Panc1 (cell line): Measurements from ENCODE around the gene GRIN3B. TPM values are rescaled to one million over a fixed set of nuclear protein-coding genes. Genes with fewer than 3 reads are reported as not detected.

Experiments
- ATAC-seq: fragments of 200-7000 bp; cut with Tn5 transposase; 2 replicates; pipeline ENCODE4 v1.9.1; 2020; ENCODE audit warnings: mild to moderate bottlenecking, moderate library complexity
- BruUV-seq: library from RNA; stranded (reverse); fragments of 400-500 nt; replicated peaks from 2 replicates; lab custom pipeline; 2021; lab: Mats Ljungman, UMichigan
- CTCF ChIA-PET: fragments of 300-600 bp; sonication (Branson Sonifier 250); formaldehyde crosslinking; loops from one replicate; lab custom pipeline; 2022; ENCODE audit warnings: antibody characterized with exemption; lab: Charles Lee
- POLR2A ChIA-PET: fragments of 300-600 bp; sonication (Branson Sonifier 250); formaldehyde crosslinking; loops from one replicate; lab custom pipeline; 2022; ENCODE audit warnings: antibody characterized with exemption; lab: Charles Lee
- DNase-seq: peaks from one replicate; pipeline ENCODE4 v3.0.0-alpha.2; 2010; ENCODE audit warnings: low read depth, low spot score
- H3K27ac ChIP-seq: 2 replicates; pipeline ENCODE4 v1.5.1; 2011; ENCODE audit warnings: mild to moderate bottlenecking, low read length, inconsistent platforms
- H3K27me3 ChIP-seq: fragments of 200-500 bp; sonication (Bioruptor generic); 2 replicates; pipeline ENCODE4 v1.6.0; 2014; ENCODE audit warnings: low read length, inconsistent platforms; ENCODE audit not compliant: control insufficient read depth, insufficient read depth
- H3K36me3 ChIP-seq: fragments of 200-500 bp; sonication (Bioruptor generic); 2 replicates; pipeline ENCODE4 v1.5.1; 2014; ENCODE audit warnings: inconsistent platforms, mild to moderate bottlenecking, low read length, moderate library complexity; ENCODE audit not compliant: control insufficient read depth, insufficient read depth
- H3K4me1 ChIP-seq: 2 replicates; pipeline ENCODE4 v1.5.1; 2011; ENCODE audit warnings: inconsistent platforms, mild to moderate bottlenecking, low read length, moderate library complexity; ENCODE audit not compliant: control insufficient read depth, insufficient read depth
- H3K4me3 ChIP-seq, 2 experiments: 2 replicates each; pipeline ENCODE4 v1.5.1; 2011 to 2012; ENCODE audit warnings: low read depth in 2 of 2, low read length in 2 of 2, mild to moderate bottlenecking in 2 of 2, inconsistent platforms in 1 of 2, moderate library complexity in 1 of 2
- H3K9me3 ChIP-seq: fragments of 200-500 bp; sonication (Bioruptor generic); 2 replicates; pipeline ENCODE4 v1.5.1; 2014; ENCODE audit warnings: low read depth, mild to moderate bottlenecking, inconsistent platforms, low read length, moderate library complexity; ENCODE audit not compliant: control insufficient read depth, insufficient read depth
- POLR2AphosphoS5 ChIP-seq: IDR thresholded peaks from 2 replicates; pipeline ENCODE4 v1.6.1; 2012; ENCODE audit warnings: mild to moderate bottlenecking, low read depth, low read length, moderate library complexity
- SIN3A ChIP-seq: IDR thresholded peaks from 2 replicates; pipeline ENCODE4 v1.6.1; 2012; ENCODE audit warnings: low read depth, mild to moderate bottlenecking, low read length, moderate library complexity, borderline replicate concordance; ENCODE audit not compliant: insufficient read depth
- TCF7L2 ChIP-seq: IDR thresholded peaks from 2 replicates; pipeline ENCODE4 v1.6.1; 2011; ENCODE audit warnings: mild to moderate bottlenecking, low read depth, low read length, inconsistent platforms
- in situ Hi-C: cut with HindIII; loops from 2 replicates; pipeline ENCODE4 v1.10.0; 2016; ENCODE audit warnings: low sequenced_read_pairs, low pct_unique_long_range_greater_than_20kb
- intact Hi-C: fragments of 100-400 bp; cut with micrococcal nuclease; formaldehyde crosslinking; loops from one replicate; pipeline ENCODE4 v1.10.0; 2022; ENCODE audit not compliant: unreplicated experiment
- total RNA-seq: library from RNA; stranded (reverse); gene quantifications from one replicate; pipeline ENCODE4 v1.2.1, GENCODE V29; 2021; ENCODE audit not compliant: unreplicated experiment
- TF ChIP-seq, protein P1 (sequence below), 2 experiments: IDR thresholded peaks; 2 replicates each; pipeline ENCODE4 v1.6.1; 2011 to 2012; ENCODE audit warnings: low read depth in 2 of 2, control low read depth in 1 of 2, low read length in 1 of 2, mild to moderate bottlenecking in 1 of 2, moderate library complexity in 1 of 2; ENCODE audit not compliant: insufficient read depth in 1 of 2
- TF ChIP-seq, protein P2 (sequence below): fragments of 450-650 bp; IDR thresholded peaks from 2 replicates; pipeline ENCODE4 v1.5.1; 2017; ENCODE audit warnings: mild to moderate bottlenecking

Gene GRIN3B
- total RNA-seq, 1 experiment from 2014 or later = 4.6 TPM

DNA sequence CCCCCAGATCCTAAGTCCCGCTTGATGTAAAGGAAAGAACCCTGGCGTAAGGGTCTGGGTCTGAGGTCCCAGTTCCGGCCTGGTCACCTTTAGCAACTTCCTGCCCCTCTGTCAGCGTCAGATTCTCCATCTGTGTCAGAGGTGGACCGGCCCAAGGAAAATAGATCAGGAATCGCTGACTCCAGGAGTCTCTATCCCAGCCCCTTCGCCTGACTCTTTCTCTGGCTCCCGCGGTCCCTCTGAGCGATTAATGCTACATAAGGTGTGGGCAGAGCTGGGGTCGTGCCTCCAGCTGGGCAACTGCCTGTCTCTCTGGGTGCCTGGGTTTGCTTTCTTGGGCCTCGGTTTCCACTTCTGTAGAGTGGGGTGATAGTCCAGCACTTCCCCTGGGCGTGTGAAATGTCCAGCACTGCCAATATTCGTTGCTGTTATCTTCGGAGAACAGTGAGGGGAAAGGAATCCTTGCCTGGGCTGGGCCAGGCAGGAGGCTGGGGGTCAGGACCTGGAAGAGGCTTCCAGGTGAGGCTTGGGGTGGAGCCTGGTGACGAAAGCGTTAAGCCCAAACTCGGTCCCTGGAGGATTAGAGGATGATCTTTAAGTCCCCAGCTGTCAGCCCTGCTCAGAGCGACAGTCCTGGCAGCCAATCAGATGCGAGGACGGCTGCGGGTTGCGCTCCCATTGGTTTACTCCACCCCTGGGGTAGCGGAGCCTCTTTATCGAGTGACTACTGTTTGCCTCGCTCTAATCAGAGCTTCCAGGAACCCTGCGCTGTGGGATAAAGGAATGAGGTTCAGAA is 40.5 kb downstream of the GRIN3B start:
- H3K27ac ChIP-seq = peak overlapping the region; percentile 92
- H3K36me3 ChIP-seq = peaks cover 6% of the 10 kb centered on the region; the same call in 1 of the 2 replicates
- H3K27me3 ChIP-seq = no peaks in the 10 kb centered on the region
- H3K4me3 ChIP-seq = peak overlapping the region; percentile 63 to 82
- TF ChIP-seq TCF7L2 = no peak
- TF ChIP-seq, protein P1, sequence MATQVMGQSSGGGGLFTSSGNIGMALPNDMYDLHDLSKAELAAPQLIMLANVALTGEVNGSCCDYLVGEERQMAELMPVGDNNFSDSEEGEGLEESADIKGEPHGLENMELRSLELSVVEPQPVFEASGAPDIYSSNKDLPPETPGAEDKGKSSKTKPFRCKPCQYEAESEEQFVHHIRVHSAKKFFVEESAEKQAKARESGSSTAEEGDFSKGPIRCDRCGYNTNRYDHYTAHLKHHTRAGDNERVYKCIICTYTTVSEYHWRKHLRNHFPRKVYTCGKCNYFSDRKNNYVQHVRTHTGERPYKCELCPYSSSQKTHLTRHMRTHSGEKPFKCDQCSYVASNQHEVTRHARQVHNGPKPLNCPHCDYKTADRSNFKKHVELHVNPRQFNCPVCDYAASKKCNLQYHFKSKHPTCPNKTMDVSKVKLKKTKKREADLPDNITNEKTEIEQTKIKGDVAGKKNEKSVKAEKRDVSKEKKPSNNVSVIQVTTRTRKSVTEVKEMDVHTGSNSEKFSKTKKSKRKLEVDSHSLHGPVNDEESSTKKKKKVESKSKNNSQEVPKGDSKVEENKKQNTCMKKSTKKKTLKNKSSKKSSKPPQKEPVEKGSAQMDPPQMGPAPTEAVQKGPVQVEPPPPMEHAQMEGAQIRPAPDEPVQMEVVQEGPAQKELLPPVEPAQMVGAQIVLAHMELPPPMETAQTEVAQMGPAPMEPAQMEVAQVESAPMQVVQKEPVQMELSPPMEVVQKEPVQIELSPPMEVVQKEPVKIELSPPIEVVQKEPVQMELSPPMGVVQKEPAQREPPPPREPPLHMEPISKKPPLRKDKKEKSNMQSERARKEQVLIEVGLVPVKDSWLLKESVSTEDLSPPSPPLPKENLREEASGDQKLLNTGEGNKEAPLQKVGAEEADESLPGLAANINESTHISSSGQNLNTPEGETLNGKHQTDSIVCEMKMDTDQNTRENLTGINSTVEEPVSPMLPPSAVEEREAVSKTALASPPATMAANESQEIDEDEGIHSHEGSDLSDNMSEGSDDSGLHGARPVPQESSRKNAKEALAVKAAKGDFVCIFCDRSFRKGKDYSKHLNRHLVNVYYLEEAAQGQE (IDR thresholded peaks at IDR 0.05; ENCODE audit: insufficient read depth in 1 of 2, low read depth in 2 of 2, low read length in 1 of 2) = no peak
- no peak for TF ChIP-seq SIN3A
- TF ChIP-seq POLR2AphosphoS5 = no peak
- TF ChIP-seq, protein P2, sequence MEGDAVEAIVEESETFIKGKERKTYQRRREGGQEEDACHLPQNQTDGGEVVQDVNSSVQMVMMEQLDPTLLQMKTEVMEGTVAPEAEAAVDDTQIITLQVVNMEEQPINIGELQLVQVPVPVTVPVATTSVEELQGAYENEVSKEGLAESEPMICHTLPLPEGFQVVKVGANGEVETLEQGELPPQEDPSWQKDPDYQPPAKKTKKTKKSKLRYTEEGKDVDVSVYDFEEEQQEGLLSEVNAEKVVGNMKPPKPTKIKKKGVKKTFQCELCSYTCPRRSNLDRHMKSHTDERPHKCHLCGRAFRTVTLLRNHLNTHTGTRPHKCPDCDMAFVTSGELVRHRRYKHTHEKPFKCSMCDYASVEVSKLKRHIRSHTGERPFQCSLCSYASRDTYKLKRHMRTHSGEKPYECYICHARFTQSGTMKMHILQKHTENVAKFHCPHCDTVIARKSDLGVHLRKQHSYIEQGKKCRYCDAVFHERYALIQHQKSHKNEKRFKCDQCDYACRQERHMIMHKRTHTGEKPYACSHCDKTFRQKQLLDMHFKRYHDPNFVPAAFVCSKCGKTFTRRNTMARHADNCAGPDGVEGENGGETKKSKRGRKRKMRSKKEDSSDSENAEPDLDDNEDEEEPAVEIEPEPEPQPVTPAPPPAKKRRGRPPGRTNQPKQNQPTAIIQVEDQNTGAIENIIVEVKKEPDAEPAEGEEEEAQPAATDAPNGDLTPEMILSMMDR = no peak
- ChIA-PET POLR2A (interaction anchor here (0.5 kb wide), 2 partner anchors 11 to 12 kb away, joined by 5 read pairs; no protein-coding TSS in a partner anchor), CTCF (interaction anchor here (0.6 kb wide), 1 partner anchor 239 kb away, joined by 3 read pairs; no protein-coding TSS in a partner anchor)
- no peaks in the 10 kb centered on the region for H3K9me3 ChIP-seq
- DNase-seq = peak; percentile 79
- peak; percentile 69 for ATAC-seq
- no TSS peak for BruUV-seq
- peaks cover 19% of the 10 kb centered on the region for H3K4me1 ChIP-seq
- in situ Hi-C loops = no loop called here
- intact Hi-C loops = no loop called here

- intact Hi-C loops = no loop called here
- peak; percentile 0; the same call in 1 of the 2 replicates for ATAC-seq
- TF ChIP-seq, protein P2 = no peak
- no peak for TF ChIP-seq POLR2AphosphoS5
- TF ChIP-seq TCF7L2 = no peak
- no peak for TF ChIP-seq SIN3A
- TF ChIP-seq, protein P1 (IDR thresholded peaks at IDR 0.05; ENCODE audit: insufficient read depth in 1 of 2, low read depth in 2 of 2, low read length in 1 of 2) = no peak
- H3K27me3 ChIP-seq = no peaks in the 10 kb centered on the region
- peaks cover 6% of the 10 kb centered on the region; the same call in 1 of the 2 replicates for H3K36me3 ChIP-seq
- no peaks in the 10 kb centered on the region for H3K9me3 ChIP-seq
- ChIA-PET POLR2A (interaction anchor here (0.5 kb wide), 1 partner anchor 13 kb away, joined by 5 read pairs; no protein-coding TSS in a partner anchor), CTCF (interaction anchor here (0.6 kb wide), 1 partner anchor 239 kb away, joined by 3 read pairs; no protein-coding TSS in a partner anchor)
- H3K27ac ChIP-seq = peak overlapping the region; percentile 92
- H3K4me3 ChIP-seq = peak overlapping the region; percentile 63 to 82
- in situ Hi-C loops = no loop called here
- H3K4me1 ChIP-seq = peaks cover 19% of the 10 kb centered on the region
- BruUV-seq = no TSS peak
- DNase-seq = no peak
Measured at GRCh38 chr19:1041272-1041834, 41.1 kb downstream of the GRIN3B start.
